SK-N-SH (cell line): ENCODE data around the gene TARBP1. TPM values are rescaled to one million over a fixed set of nuclear protein-coding genes. Genes with fewer than 3 reads are reported as not detected.

Experiments used
- CTCF ChIA-PET: fragments of 300-600, 350-600 bp; formaldehyde crosslinking; extraction: SDS; loops from one replicate; lab custom pipeline; 2021; lab: Yijun Ruan, JAX
- POLR2A ChIA-PET: fragments of 350-600 bp; sonication (Branson Sonifier 250); formaldehyde crosslinking; extraction: SDS; loops from one replicate; lab custom pipeline; 2020; ENCODE audit warnings: antibody characterized with exemption, inconsistent platforms; lab: Yijun Ruan, JAX
- DNase-seq: peaks from one replicate; pipeline ENCODE4 v3.0.0; 2012
- H2AFZ ChIP-seq: fragments of 200-600 bp; sonication (generic); 2 replicates; pipeline ENCODE4 v1.8.1; 2016; ENCODE audit warnings: antibody characterized with exemption, mild to moderate bottlenecking, low read depth
- H3F3A ChIP-seq: fragments of 200-600 bp; sonication (generic); replicated peaks from 2 replicates; pipeline ENCODE3; 2016; ENCODE audit warnings: antibody characterized with exemption, mild to moderate bottlenecking; ENCODE audit not compliant: insufficient read depth
- H3K27ac ChIP-seq, 2 experiments: fragments of 200-500 bp in 1 of 2; fragments of 200-600 bp in 1 of 2; sonication (Bioruptor generic) in 1 of 2; sonication (generic), shearing (Covaris generic) in 1 of 2; 2 replicates each; pipeline versions ENCODE4 v1.5.1 to v1.6.1; 2014 to 2016; ENCODE audit warnings: low read depth in 2 of 2, inconsistent platforms in 1 of 2, low read length in 1 of 2, mild to moderate bottlenecking in 1 of 2, mixed read lengths in 1 of 2
- H3K27me3 ChIP-seq: fragments of 200-600 bp; sonication (generic), shearing (Covaris generic); 2 replicates; pipeline ENCODE4 v1.6.1; 2016; ENCODE audit warnings: mixed run types; ENCODE audit not compliant: insufficient read depth
- H3K36me3 ChIP-seq, 2 experiments: fragments of 200-500 bp in 1 of 2; fragments of 200-600 bp in 1 of 2; sonication (Bioruptor generic) in 1 of 2; sonication (generic) in 1 of 2; replicated peaks in 1 of 2; 2 replicates each; pipeline versions ENCODE3 to v1.5.1; 2014 to 2016; ENCODE audit warnings: low read length in 1 of 2, mild to moderate bottlenecking in 1 of 2; ENCODE audit not compliant: insufficient read depth in 2 of 2, control insufficient read depth in 1 of 2
- H3K4me1 ChIP-seq, 2 experiments: fragments of 200-500 bp in 1 of 2; fragments of 200-600 bp in 1 of 2; sonication (Bioruptor generic) in 1 of 2; sonication (generic), shearing (Covaris generic) in 1 of 2; 2 replicates each; pipeline versions ENCODE4 v1.5.1 to v1.6.1; 2014 to 2016; ENCODE audit warnings: low read depth in 1 of 2, low read length in 1 of 2, mixed run types in 1 of 2; ENCODE audit not compliant: insufficient read depth in 2 of 2, control insufficient read depth in 1 of 2
- H3K4me2 ChIP-seq: fragments of 200-600 bp; sonication (generic), shearing (Covaris generic); 2 replicates; pipeline ENCODE4 v1.6.1; 2017; ENCODE audit warnings: mixed run types
- H3K4me3 ChIP-seq, 2 experiments: fragments of 200-500 bp in 1 of 2; fragments of 200-600 bp in 1 of 2; sonication (Bioruptor generic) in 1 of 2; sonication (generic), shearing (Covaris generic) in 1 of 2; 2 replicates each; pipeline versions ENCODE4 v1.5.1 to v1.8.1; 2014 to 2016; ENCODE audit warnings: low read depth in 2 of 2, inconsistent platforms in 1 of 2, low read length in 1 of 2, mild to moderate bottlenecking in 1 of 2, mixed read lengths in 1 of 2, moderate library complexity in 1 of 2
- H3K79me2 ChIP-seq: fragments of 200-600 bp; sonication (generic); 2 replicates; pipeline ENCODE4 v1.8.1; 2017; ENCODE audit warnings: mild to moderate bottlenecking; ENCODE audit not compliant: insufficient read depth
- H3K9ac ChIP-seq: fragments of 200-600 bp; sonication (generic); 2 replicates; pipeline ENCODE4 v1.6.1; 2017; ENCODE audit warnings: mixed run types
- H3K9me2 ChIP-seq: fragments of 200-600 bp; sonication (generic); 2 replicates; pipeline ENCODE4 v1.6.1; 2017; ENCODE audit warnings: mixed run types
- H3K9me3 ChIP-seq: fragments of 200-600 bp; sonication (generic); 2 replicates; pipeline ENCODE4 v1.6.1; 2017; ENCODE audit warnings: mixed run types, mild to moderate bottlenecking, moderate library complexity
- H4K20me1 ChIP-seq: fragments of 200-600 bp; sonication (generic); 2 replicates; pipeline ENCODE4 v1.6.1; 2017; ENCODE audit warnings: mild to moderate bottlenecking, mixed run types; ENCODE audit not compliant: insufficient read depth
- EP300 ChIP-seq, 2 experiments: IDR thresholded peaks; 2 replicates each; pipeline versions ENCODE4 v1.4.0 to v1.6.1; 2012; ENCODE audit warnings: borderline replicate concordance in 1 of 2, low read depth in 1 of 2, low read length in 1 of 2
- FOSL2 ChIP-seq: IDR thresholded peaks from 2 replicates; pipeline ENCODE4 v1.4.0; 2012; ENCODE audit warnings: low read depth, mild to moderate bottlenecking, moderate library complexity, borderline replicate concordance
- FOXJ3 ChIP-seq: sonication (generic); formaldehyde crosslinking; IDR thresholded peaks from 2 replicates; pipeline ENCODE4 v1.5.1; 2020; ENCODE audit warnings: mild to moderate bottlenecking, missing genetic modification reagents
- JUND ChIP-seq: IDR thresholded peaks from 2 replicates; pipeline ENCODE4 v1.4.0; 2012
- MAX ChIP-seq: IDR thresholded peaks from 2 replicates; pipeline ENCODE4 v1.4.0; 2012; ENCODE audit warnings: low read depth
- MEF2A ChIP-seq: IDR thresholded peaks from 2 replicates; pipeline ENCODE4 v1.4.0; 2012; ENCODE audit warnings: low read depth, borderline replicate concordance
- MXI1 ChIP-seq: IDR thresholded peaks from 2 replicates; pipeline ENCODE4 v1.6.1; 2012; ENCODE audit warnings: mild to moderate bottlenecking, low read depth, low read length, improper control_type of control experiment
- NRF1 ChIP-seq: IDR thresholded peaks from 2 replicates; pipeline ENCODE4 v1.6.1; 2012; ENCODE audit warnings: low read depth, mild to moderate bottlenecking, low read length
- POLR2AphosphoS5 ChIP-seq: IDR thresholded peaks from 2 replicates; pipeline ENCODE4 v1.6.1; 2012; ENCODE audit warnings: low read depth, low read length
- REST ChIP-seq: IDR thresholded peaks from 2 replicates; pipeline ENCODE4 v1.6.1; 2012; ENCODE audit warnings: mild to moderate bottlenecking, low read depth, low read length, moderate library complexity
- RXRA ChIP-seq: IDR thresholded peaks from 2 replicates; pipeline ENCODE4 v1.4.0; 2012; ENCODE audit warnings: low read depth, mild to moderate bottlenecking, borderline replicate concordance
- SIN3A ChIP-seq: IDR thresholded peaks from 2 replicates; pipeline ENCODE4 v1.6.1; 2012; ENCODE audit warnings: low read depth, mild to moderate bottlenecking, low read length, moderate library complexity, borderline replicate concordance
- SMC3 ChIP-seq: IDR thresholded peaks from 2 replicates; pipeline ENCODE4 v1.6.1; 2012; ENCODE audit warnings: low read depth, low read length, improper control_type of control experiment
- TAF1 ChIP-seq: IDR thresholded peaks from 2 replicates; pipeline ENCODE4 v1.6.1; 2012; ENCODE audit warnings: low read depth, mild to moderate bottlenecking, low read length, moderate library complexity, borderline replicate concordance
- YY1 ChIP-seq: IDR thresholded peaks from 2 replicates; pipeline ENCODE4 v1.4.0; 2012; ENCODE audit warnings: low read depth, mild to moderate bottlenecking
- ZBTB33 ChIP-seq: IDR thresholded peaks from 2 replicates; pipeline ENCODE4 v1.4.0; 2012; ENCODE audit warnings: low read depth, borderline replicate concordance
- WGBS: methylation state at CpG from one replicate; pipeline ENCODE4 v1.1.6; 2017; ENCODE audit warnings: low lambda C conversion rate; 5-methylcytosine and 5-hydroxymethylcytosine counted together
- polyA plus RNA-seq, 3 experiments: library from polyadenylated mRNA; depleted of rRNA; stranded (reverse); fragments of >200 nt; gene quantifications; 2 replicates each; pipeline ENCODE4 v1.2.3, GENCODE V29; 2012
- TF ChIP-seq, protein P1 (sequence below): IDR thresholded peaks from 2 replicates; pipeline ENCODE4 v1.4.0; 2012; ENCODE audit warnings: low read depth, borderline replicate concordance
- TF ChIP-seq, protein P2 (sequence below): IDR thresholded peaks from 2 replicates; pipeline ENCODE4; 2012
- TF ChIP-seq, protein P3 (sequence below): fragments of 150-350 bp; IDR thresholded peaks from 2 replicates; pipeline ENCODE4 v1.6.1; 2017; ENCODE audit warnings: antibody characterized with exemption, low read length, low read depth, borderline replicate concordance
- TF ChIP-seq, protein P4 (sequence below): fragments of 150-350 bp; IDR thresholded peaks from 2 replicates; pipeline ENCODE4 v1.6.1; 2016; ENCODE audit warnings: mild to moderate bottlenecking, low read depth, low read length

TARBP1 gene
- polyA plus RNA-seq, 1 of the 3 experiments (the other 2 are of a cell fraction) = 33.0 TPM

GRCh38 chr1:234515411-234515810 lies 36.4 kb upstream of the TARBP1 start:
- Histone ChIP-seq H3K27ac (peak overlapping the region; percentile 86 to 96), H3K79me2 (no peaks in the 10 kb centered on the region), H4K20me1 (no peaks in the 10 kb centered on the region), H3K4me2 (peak overlapping the region; percentile 56), H3F3A (peaks cover 25% of the 10 kb centered on the region), H2AFZ (peak overlapping the region; percentile 38), H3K36me3 (no peaks in the 10 kb centered on the region), H3K4me3 (0 out of 4 replicates have a peak overlapping the region, but pooled peaks of 1 of the 2 experiments have one; percentile 4), H3K4me1 (peaks cover 4 to 38% of the 10 kb centered on the region in 2 experiments; a peak in 3 of 4 replicates), H3K9me2 (no peaks in the 10 kb centered on the region), H3K27me3 (no peaks in the 10 kb centered on the region), H3K9me3 (no peaks in the 10 kb centered on the region), H3K9ac (peak overlapping the region; percentile 55)
- WGBS = 50% methylated on average over 2 of the region's 2 CpGs
- CTCF ChIA-PET = interaction anchor here (0.7 to 1.2 kb wide), 4 partner anchors 16 to 332 kb away, joined by 3 to 5 read pairs (median 3); no protein-coding TSS in a partner anchor
- DNase-seq = no peak
- POLR2A ChIA-PET = interaction anchor here (0.6 kb wide), 1 partner anchor 40 kb away, joined by 3 read pairs; no protein-coding TSS in a partner anchor
- TF ChIP-seq POLR2AphosphoS5 (no peak), SIN3A (no peak), EP300 (IDR thresholded peaks at IDR 0.05; ENCODE audit: borderline replicate concordance in 1 of 2, low read depth in 1 of 2, low read length in 1 of 2) (no peak), YY1 (no peak), FOSL2 (no peak), FOXJ3 (no peak), SMC3 (no peak), ZBTB33 (no peak), TAF1 (no peak), MEF2A (no peak), MAX (no peak), RXRA (no peak), MXI1 (no peak), JUND (no peak), REST (no peak), NRF1 (no peak)
- TF ChIP-seq, protein P1, sequence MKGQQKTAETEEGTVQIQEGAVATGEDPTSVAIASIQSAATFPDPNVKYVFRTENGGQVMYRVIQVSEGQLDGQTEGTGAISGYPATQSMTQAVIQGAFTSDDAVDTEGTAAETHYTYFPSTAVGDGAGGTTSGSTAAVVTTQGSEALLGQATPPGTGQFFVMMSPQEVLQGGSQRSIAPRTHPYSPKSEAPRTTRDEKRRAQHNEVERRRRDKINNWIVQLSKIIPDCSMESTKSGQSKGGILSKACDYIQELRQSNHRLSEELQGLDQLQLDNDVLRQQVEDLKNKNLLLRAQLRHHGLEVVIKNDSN = no peak
- TF ChIP-seq, protein P2, sequence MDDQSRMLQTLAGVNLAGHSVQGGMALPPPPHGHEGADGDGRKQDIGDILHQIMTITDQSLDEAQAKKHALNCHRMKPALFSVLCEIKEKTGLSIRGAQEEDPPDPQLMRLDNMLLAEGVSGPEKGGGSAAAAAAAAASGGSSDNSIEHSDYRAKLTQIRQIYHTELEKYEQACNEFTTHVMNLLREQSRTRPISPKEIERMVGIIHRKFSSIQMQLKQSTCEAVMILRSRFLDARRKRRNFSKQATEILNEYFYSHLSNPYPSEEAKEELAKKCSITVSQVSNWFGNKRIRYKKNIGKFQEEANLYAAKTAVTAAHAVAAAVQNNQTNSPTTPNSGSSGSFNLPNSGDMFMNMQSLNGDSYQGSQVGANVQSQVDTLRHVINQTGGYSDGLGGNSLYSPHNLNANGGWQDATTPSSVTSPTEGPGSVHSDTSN = no peak
- TF ChIP-seq, protein P3, sequence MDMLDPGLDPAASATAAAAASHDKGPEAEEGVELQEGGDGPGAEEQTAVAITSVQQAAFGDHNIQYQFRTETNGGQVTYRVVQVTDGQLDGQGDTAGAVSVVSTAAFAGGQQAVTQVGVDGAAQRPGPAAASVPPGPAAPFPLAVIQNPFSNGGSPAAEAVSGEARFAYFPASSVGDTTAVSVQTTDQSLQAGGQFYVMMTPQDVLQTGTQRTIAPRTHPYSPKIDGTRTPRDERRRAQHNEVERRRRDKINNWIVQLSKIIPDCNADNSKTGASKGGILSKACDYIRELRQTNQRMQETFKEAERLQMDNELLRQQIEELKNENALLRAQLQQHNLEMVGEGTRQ = no peak
- TF ChIP-seq, protein P4, sequence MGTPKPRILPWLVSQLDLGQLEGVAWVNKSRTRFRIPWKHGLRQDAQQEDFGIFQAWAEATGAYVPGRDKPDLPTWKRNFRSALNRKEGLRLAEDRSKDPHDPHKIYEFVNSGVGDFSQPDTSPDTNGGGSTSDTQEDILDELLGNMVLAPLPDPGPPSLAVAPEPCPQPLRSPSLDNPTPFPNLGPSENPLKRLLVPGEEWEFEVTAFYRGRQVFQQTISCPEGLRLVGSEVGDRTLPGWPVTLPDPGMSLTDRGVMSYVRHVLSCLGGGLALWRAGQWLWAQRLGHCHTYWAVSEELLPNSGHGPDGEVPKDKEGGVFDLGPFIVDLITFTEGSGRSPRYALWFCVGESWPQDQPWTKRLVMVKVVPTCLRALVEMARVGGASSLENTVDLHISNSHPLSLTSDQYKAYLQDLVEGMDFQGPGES = no peak
